Fibroblast of gingiva (primary cell): Measurements from ENCODE around the gene TMEM171.

Experiments used
- DNase-seq: peaks from one replicate; pipeline ENCODE4 v3.0.0-alpha.2; 2011; ENCODE audit warnings: low read depth

TMEM171 gene

GRCh38 chr5:73152411-73153388 is 32.3 kb downstream of the TMEM171 start:
- no peak for DNase-seq

- no peak for DNase-seq
These were observed 33.1 kb downstream of the TMEM171 start for GRCh38 chr5:73153513-73153912.

GRCh38 chr5:73154208-73155006 is 34.0 kb downstream of the TMEM171 start:
- DNase-seq: no peak

- DNase-seq: no peak
These were observed 35.2 kb downstream of the TMEM171 start for GRCh38 chr5:73155271-73156222.

GRCh38 chr5:73157414-73158303 is 37.3 kb downstream of the TMEM171 start:
- DNase-seq: no peak

GRCh38 chr5:73158313-73158712 is 37.9 kb downstream of the TMEM171 start:
- DNase-seq: no peak

GRCh38 chr5:73160239-73160671 is 39.9 kb downstream of the TMEM171 start:
- no peak for DNase-seq

GRCh38 chr5:73170522-73170921 is 50.1 kb downstream of the TMEM171 start:
- no peak for DNase-seq

- DNase-seq: no peak
These were observed 51.1 kb downstream of the TMEM171 start for GRCh38 chr5:73171495-73171894.

- DNase-seq: no peak
These were observed 52.6 kb downstream of the TMEM171 start, which contains the start of gene TMEM174 for GRCh38 chr5:73172951-73173350. TSS of gene TMEM174 (plus strand) at chr5:73173193. CDS start at chr5:73173244, 51 bp downstream.

GRCh38 chr5:73174100-73174815 is 53.9 kb downstream of the TMEM171 start:
- DNase-seq: no peak

- no peak for DNase-seq
These were observed 55.9 kb downstream of the TMEM171 start for GRCh38 chr5:73176250-73176649.

GRCh38 chr5:73178265-73178664 is 57.9 kb downstream of the TMEM171 start:
- DNase-seq: no peak

GRCh38 chr5:73179730-73180129 is 59.4 kb downstream of the TMEM171 start:
- DNase-seq: no peak

- no peak for DNase-seq
These were observed 60.2 kb downstream of the TMEM171 start for GRCh38 chr5:73180566-73180965.
